Measurements from ENCODE around the gene CYP2W1.
"Not testable (repeated sequence)": the region's sequence is repeated elsewhere in the genome, so short reads cannot be mapped to it uniquely, and the experiment has no call there.

Gene CYP2W1

GRCh38 chr7:999149-999879 lies 16.3 kb downstream of the CYP2W1 start:
- no peak for DNase-seq (ENCODE audit: low read depth)

GRCh38 chr7:999941-1000935 lies 17.3 kb downstream of the CYP2W1 start:
- no peak for DNase-seq (ENCODE audit: low read depth)

- not testable (repeated sequence) for DNase-seq (ENCODE audit: low read depth)
Observed at GRCh38 chr7:1001069-1001770, 18.2 kb downstream of the CYP2W1 start.

- not testable (repeated sequence) for DNase-seq (ENCODE audit: low read depth)
Observed at GRCh38 chr7:1002026-1002425, 19.0 kb downstream of the CYP2W1 start.

- not testable (repeated sequence) for DNase-seq (ENCODE audit: low read depth)
Observed at GRCh38 chr7:1002445-1002844, 19.5 kb downstream of the CYP2W1 start.

- no peak for DNase-seq (ENCODE audit: low read depth)
Observed at GRCh38 chr7:1004018-1004852, 21.3 kb downstream of the CYP2W1 start.

- no peak for DNase-seq (ENCODE audit: low read depth)
Observed at GRCh38 chr7:1005303-1005702, 22.3 kb downstream of the CYP2W1 start.

- DNase-seq (ENCODE audit: low read depth), result no peak
Observed at GRCh38 chr7:1007901-1008300, 24.9 kb downstream of the CYP2W1 start.

- no peak for DNase-seq (ENCODE audit: low read depth)
Observed at GRCh38 chr7:1008733-1009363, 25.9 kb downstream of the CYP2W1 start.

- DNase-seq (ENCODE audit: low read depth), result no peak
Observed at GRCh38 chr7:1009747-1010146, 26.8 kb downstream of the CYP2W1 start.

GRCh38 chr7:1010226-1010625 lies 27.2 kb downstream of the CYP2W1 start:
- DNase-seq (ENCODE audit: low read depth), result no peak

GRCh38 chr7:1011297-1012003 lies 28.5 kb downstream of the CYP2W1 start:
- no peak for DNase-seq (ENCODE audit: low read depth)

- no peak for DNase-seq (ENCODE audit: low read depth)
Observed at GRCh38 chr7:1012004-1012715, 29.2 kb downstream of the CYP2W1 start.

GRCh38 chr7:1012716-1013095 lies 29.7 kb downstream of the CYP2W1 start:
- DNase-seq (ENCODE audit: low read depth), result no peak

GRCh38 chr7:1013581-1013980 lies 30.6 kb downstream of the CYP2W1 start:
- DNase-seq (ENCODE audit: low read depth), result no peak

GRCh38 chr7:1014681-1015080 lies 31.7 kb downstream of the CYP2W1 start:
- DNase-seq (ENCODE audit: low read depth), result no peak

- no peak for DNase-seq (ENCODE audit: low read depth)
Observed at GRCh38 chr7:1015196-1016121, 32.5 kb downstream of the CYP2W1 start.

Measured in activated T-helper 1 cell treated with Interleukin-2 at 50 U/mL for 16 hours (primary cell).